SK-N-SH (cell line): ENCODE data around the gene A2M. TPM values are rescaled to one million over a fixed set of nuclear protein-coding genes. Genes with fewer than 3 reads are reported as not detected.

ENCODE experiments used
- CTCF ChIA-PET: fragments of 300-600, 350-600 bp; formaldehyde crosslinking; extraction: SDS; loops from one replicate; lab custom pipeline; 2021; lab: Yijun Ruan, JAX
- POLR2A ChIA-PET: fragments of 350-600 bp; sonication (Branson Sonifier 250); formaldehyde crosslinking; extraction: SDS; loops from one replicate; lab custom pipeline; 2020; ENCODE audit warnings: antibody characterized with exemption, inconsistent platforms; lab: Yijun Ruan, JAX
- DNase-seq: peaks from one replicate; pipeline ENCODE4 v3.0.0; 2012
- H2AFZ ChIP-seq: fragments of 200-600 bp; sonication (generic); 2 replicates; pipeline ENCODE4 v1.8.1; 2016; ENCODE audit warnings: antibody characterized with exemption, mild to moderate bottlenecking, low read depth
- H3F3A ChIP-seq: fragments of 200-600 bp; sonication (generic); replicated peaks from 2 replicates; pipeline ENCODE3; 2016; ENCODE audit warnings: antibody characterized with exemption, mild to moderate bottlenecking; ENCODE audit not compliant: insufficient read depth
- H3K27ac ChIP-seq, 2 experiments: fragments of 200-500 bp in 1 of 2; fragments of 200-600 bp in 1 of 2; sonication (Bioruptor generic) in 1 of 2; sonication (generic), shearing (Covaris generic) in 1 of 2; 2 replicates each; pipeline versions ENCODE4 v1.5.1 to v1.6.1; 2014 to 2016; ENCODE audit warnings: low read depth in 2 of 2, inconsistent platforms in 1 of 2, low read length in 1 of 2, mild to moderate bottlenecking in 1 of 2, mixed read lengths in 1 of 2
- H3K27me3 ChIP-seq: fragments of 200-600 bp; sonication (generic), shearing (Covaris generic); 2 replicates; pipeline ENCODE4 v1.6.1; 2016; ENCODE audit warnings: mixed run types; ENCODE audit not compliant: insufficient read depth
- H3K36me3 ChIP-seq, 2 experiments: fragments of 200-500 bp in 1 of 2; fragments of 200-600 bp in 1 of 2; sonication (Bioruptor generic) in 1 of 2; sonication (generic) in 1 of 2; replicated peaks in 1 of 2; 2 replicates each; pipeline versions ENCODE3 to v1.5.1; 2014 to 2016; ENCODE audit warnings: low read length in 1 of 2, mild to moderate bottlenecking in 1 of 2; ENCODE audit not compliant: insufficient read depth in 2 of 2, control insufficient read depth in 1 of 2
- H3K4me1 ChIP-seq, 2 experiments: fragments of 200-500 bp in 1 of 2; fragments of 200-600 bp in 1 of 2; sonication (Bioruptor generic) in 1 of 2; sonication (generic), shearing (Covaris generic) in 1 of 2; 2 replicates each; pipeline versions ENCODE4 v1.5.1 to v1.6.1; 2014 to 2016; ENCODE audit warnings: low read depth in 1 of 2, low read length in 1 of 2, mixed run types in 1 of 2; ENCODE audit not compliant: insufficient read depth in 2 of 2, control insufficient read depth in 1 of 2
- H3K4me2 ChIP-seq: fragments of 200-600 bp; sonication (generic), shearing (Covaris generic); 2 replicates; pipeline ENCODE4 v1.6.1; 2017; ENCODE audit warnings: mixed run types
- H3K4me3 ChIP-seq, 2 experiments: fragments of 200-500 bp in 1 of 2; fragments of 200-600 bp in 1 of 2; sonication (Bioruptor generic) in 1 of 2; sonication (generic), shearing (Covaris generic) in 1 of 2; 2 replicates each; pipeline versions ENCODE4 v1.5.1 to v1.8.1; 2014 to 2016; ENCODE audit warnings: low read depth in 2 of 2, inconsistent platforms in 1 of 2, low read length in 1 of 2, mild to moderate bottlenecking in 1 of 2, mixed read lengths in 1 of 2, moderate library complexity in 1 of 2
- H3K79me2 ChIP-seq: fragments of 200-600 bp; sonication (generic); 2 replicates; pipeline ENCODE4 v1.8.1; 2017; ENCODE audit warnings: mild to moderate bottlenecking; ENCODE audit not compliant: insufficient read depth
- H3K9ac ChIP-seq: fragments of 200-600 bp; sonication (generic); 2 replicates; pipeline ENCODE4 v1.6.1; 2017; ENCODE audit warnings: mixed run types
- H3K9me2 ChIP-seq: fragments of 200-600 bp; sonication (generic); 2 replicates; pipeline ENCODE4 v1.6.1; 2017; ENCODE audit warnings: mixed run types
- H3K9me3 ChIP-seq: fragments of 200-600 bp; sonication (generic); 2 replicates; pipeline ENCODE4 v1.6.1; 2017; ENCODE audit warnings: mixed run types, mild to moderate bottlenecking, moderate library complexity
- H4K20me1 ChIP-seq: fragments of 200-600 bp; sonication (generic); 2 replicates; pipeline ENCODE4 v1.6.1; 2017; ENCODE audit warnings: mild to moderate bottlenecking, mixed run types; ENCODE audit not compliant: insufficient read depth
- CHD2 ChIP-seq: fragments of 150-350 bp; IDR thresholded peaks from 2 replicates; pipeline ENCODE4 v1.6.1; 2018; ENCODE audit warnings: low read length; ENCODE audit not compliant: partially characterized antibody
- CTCF ChIP-seq: fragments of 200-600 bp; sonication (generic); IDR thresholded peaks from 2 replicates; pipeline ENCODE4 v1.6.1; 2017; ENCODE audit warnings: antibody characterized with exemption, mild to moderate bottlenecking, moderate library complexity
- EZH2phosphoT487 ChIP-seq: fragments of 200-600 bp; sonication (generic); IDR thresholded peaks from 2 replicates; pipeline ENCODE4 v1.6.1; 2017; ENCODE audit warnings: low read depth, mixed run types, mild to moderate bottlenecking, antibody characterized with exemption, moderate library complexity, borderline replicate concordance
- FOXM1 ChIP-seq: IDR thresholded peaks from 2 replicates; pipeline ENCODE4 v1.4.0; 2012; ENCODE audit warnings: low read depth, mild to moderate bottlenecking
- GATA2 ChIP-seq: sonication (generic); formaldehyde crosslinking; IDR thresholded peaks from 2 replicates; pipeline ENCODE4 v1.5.0; 2020; ENCODE audit warnings: mild to moderate bottlenecking, missing genetic modification reagents
- IRF3 ChIP-seq: fragments of 150-350 bp; IDR thresholded peaks from 2 replicates; pipeline ENCODE4 v1.6.1; 2016; ENCODE audit warnings: mild to moderate bottlenecking, low read depth, low read length
- JUND ChIP-seq: IDR thresholded peaks from 2 replicates; pipeline ENCODE4 v1.4.0; 2012
- NFIC ChIP-seq: IDR thresholded peaks from 2 replicates; pipeline ENCODE4 v1.4.0; 2012; ENCODE audit warnings: borderline replicate concordance
- RCOR1 ChIP-seq: fragments of 150-350 bp; IDR thresholded peaks from 2 replicates; pipeline ENCODE4 v1.6.1; 2017; ENCODE audit warnings: antibody characterized with exemption, low read length
- REST ChIP-seq: IDR thresholded peaks from 2 replicates; pipeline ENCODE4 v1.6.1; 2012; ENCODE audit warnings: mild to moderate bottlenecking, low read depth, low read length, moderate library complexity
- RFX5 ChIP-seq: IDR thresholded peaks from 2 replicates; pipeline ENCODE4 v1.6.1; 2012; ENCODE audit warnings: mild to moderate bottlenecking, improper control_type of control experiment, low read length
- SIN3A ChIP-seq: IDR thresholded peaks from 2 replicates; pipeline ENCODE4 v1.6.1; 2012; ENCODE audit warnings: low read depth, mild to moderate bottlenecking, low read length, moderate library complexity, borderline replicate concordance
- SMC3 ChIP-seq: IDR thresholded peaks from 2 replicates; pipeline ENCODE4 v1.6.1; 2012; ENCODE audit warnings: low read depth, low read length, improper control_type of control experiment
- TAF1 ChIP-seq: IDR thresholded peaks from 2 replicates; pipeline ENCODE4 v1.6.1; 2012; ENCODE audit warnings: low read depth, mild to moderate bottlenecking, low read length, moderate library complexity, borderline replicate concordance
- TCF12 ChIP-seq: IDR thresholded peaks from 2 replicates; pipeline ENCODE4 v1.4.0; 2012
- TEAD4 ChIP-seq: IDR thresholded peaks from 2 replicates; pipeline ENCODE4 v1.4.0; 2012; ENCODE audit warnings: mild to moderate bottlenecking, borderline replicate concordance; ENCODE audit not compliant: insufficient read depth
- USF2 ChIP-seq: fragments of 150-350 bp; IDR thresholded peaks from 2 replicates; pipeline ENCODE4 v1.6.1; 2017; ENCODE audit warnings: antibody characterized with exemption, low read length, low read depth, borderline replicate concordance
- YY1 ChIP-seq: IDR thresholded peaks from 2 replicates; pipeline ENCODE4 v1.4.0; 2012; ENCODE audit warnings: low read depth, mild to moderate bottlenecking
- ZBTB33 ChIP-seq: IDR thresholded peaks from 2 replicates; pipeline ENCODE4 v1.4.0; 2012; ENCODE audit warnings: low read depth, borderline replicate concordance
- WGBS: methylation state at CpG from one replicate; pipeline ENCODE4 v1.1.6; 2017; ENCODE audit warnings: low lambda C conversion rate; 5-methylcytosine and 5-hydroxymethylcytosine counted together
- polyA plus RNA-seq, 3 experiments: library from polyadenylated mRNA; depleted of rRNA; stranded (reverse); fragments of >200 nt; gene quantifications; 2 replicates each; pipeline ENCODE4 v1.2.3, GENCODE V29; 2012

Gene A2M
- polyA plus RNA-seq, 1 of the 3 experiments (the other 2 are of a cell fraction), result not detected

GRCh38 chr12:9114946-9115345, 773 bp downstream of the A2M start:
- Histone ChIP-seq H3K9me3 (no peaks in the 10 kb centered on the region), H3K36me3 (no peaks in the 10 kb centered on the region), H3K4me3 (no peak overlapping the region), H4K20me1 (no peaks in the 10 kb centered on the region), H3K27me3 (no peaks in the 10 kb centered on the region), H3K79me2 (no peaks in the 10 kb centered on the region), H3K4me1 (no peaks in the 10 kb centered on the region), H3K9ac (no peak overlapping the region), H3K9me2 (no peaks in the 10 kb centered on the region), H2AFZ (no peak overlapping the region)
- POLR2A ChIA-PET, result no interaction called here
- no peak for DNase-seq
- TF ChIP-seq GATA2 (CRISPR knock-in tag) (no peak), RCOR1 (no peak), CTCF (no peak), FOXM1 (no peak)
- TF ChIP-seq, all 33 proteins: peak for 0
- Histone ChIP-seq H3F3A (no peaks in the 10 kb centered on the region), H3K4me2 (no peak overlapping the region), H3K27ac (no peak overlapping the region)
- CTCF ChIA-PET, result interaction anchor here (0.7 to 1.6 kb wide), 2 partner anchors 10 to 225 kb away, joined by 3 read pairs; no protein-coding TSS in a partner anchor

GRCh38 chr12:9113987-9114309, 1.8 kb downstream of the A2M start:
- Histone ChIP-seq H3K4me1 (no peaks in the 10 kb centered on the region), H4K20me1 (no peaks in the 10 kb centered on the region), H3K79me2 (no peaks in the 10 kb centered on the region), H3K27ac (no peak overlapping the region), H3K9me2 (no peaks in the 10 kb centered on the region), H3K9ac (no peak overlapping the region), H3K4me2 (no peak overlapping the region), H2AFZ (no peak overlapping the region), H3K9me3 (no peaks in the 10 kb centered on the region), H3F3A (no peaks in the 10 kb centered on the region), H3K4me3 (no peak overlapping the region), H3K27me3 (no peaks in the 10 kb centered on the region), H3K36me3 (no peaks in the 10 kb centered on the region)
- DNase-seq, result no peak
- 50% methylated on average over 1 of the region's 1 CpG for WGBS
- ChIA-PET POLR2A (no interaction called here), CTCF (interaction anchor here (1.6 kb wide), 1 partner anchor 224 kb away, joined by 3 read pairs; no protein-coding TSS in a partner anchor)
- TF ChIP-seq SIN3A (no peak), REST (no peak), EZH2phosphoT487 (no peak), RFX5 (no peak), SMC3 (no peak), IRF3 (no peak), JUND (no peak), FOXM1 (no peak), TCF12 (no peak), USF2 (no peak), TAF1 (no peak), RCOR1 (no peak), YY1 (no peak), NFIC (no peak), TEAD4 (no peak), CHD2 (no peak), ZBTB33 (no peak)
